Naive thymus-derived CD8-positive, alpha-beta T cell (primary cell): Measurements from ENCODE around the gene LOXHD1. TPM values are rescaled to one million over a fixed set of nuclear protein-coding genes. Genes with fewer than 3 reads are reported as not detected.

Experiments
- ATAC-seq, 2 donors: fragments of 150-1000 bp; cut with Tn5 transposase in 1 of 2; sonication (Bioruptor Pico), chemical (Tn5 transposase) in 1 of 2; 1 replicate in 1 of 2; 2 replicates in 1 of 2; pipeline ENCODE4 v1.10.0; 2021; ENCODE audit warnings: mild to moderate bottlenecking in 2 of 2, moderate library complexity in 2 of 2
- POLR2A ChIA-PET: fragments of 350-600 bp; sonication (Branson Sonifier 250); formaldehyde crosslinking; loops from one replicate; lab custom pipeline; 2021; ENCODE audit warnings: antibody characterized with exemption; lab: Charles Lee
- DNase-seq, 10 donors: peaks; one replicate each; pipeline versions ENCODE4 v3.0.0 to v3.0.0-alpha.2; 2020 to 2022
- H3K27ac Mint-ChIP-seq, 10 donors: one replicate each; pipeline ENCODE4 v1.8.0; 2020 to 2022; ENCODE audit warnings: mild to moderate bottlenecking in 10 of 10, mixed read lengths in 10 of 10, moderate library complexity in 4 of 10, inconsistent platforms in 1 of 10
- H3K27me3 Mint-ChIP-seq, 5 donors: one replicate each; pipeline ENCODE4 v1.8.0; 2021 to 2022; ENCODE audit warnings: mixed read lengths in 5 of 5
- H3K36me3 Mint-ChIP-seq, 3 donors: one replicate each; pipeline ENCODE4 v1.8.0; 2020 to 2022; ENCODE audit warnings: mixed read lengths in 3 of 3, mild to moderate bottlenecking in 2 of 3, inconsistent platforms in 1 of 3
- H3K4me1 Mint-ChIP-seq, 4 donors: one replicate each; pipeline ENCODE4 v1.8.0; 2021 to 2022; ENCODE audit warnings: mixed read lengths in 4 of 4
- H3K4me3 Mint-ChIP-seq, 10 donors: one replicate each; pipeline ENCODE4 v1.8.0; 2020 to 2022; ENCODE audit warnings: mild to moderate bottlenecking in 10 of 10, mixed read lengths in 10 of 10, moderate library complexity in 6 of 10, inconsistent platforms in 1 of 10
- H3K9me3 Mint-ChIP-seq, 9 donors: one replicate each; pipeline ENCODE4 v1.8.0; 2020 to 2022; ENCODE audit warnings: mixed read lengths in 9 of 9, mild to moderate bottlenecking in 3 of 9, inconsistent platforms in 1 of 9, moderate library complexity in 1 of 9
- polyA plus RNA-seq, 3 donors: library from polyadenylated mRNA; unstranded; fragments of 300-500 nt; fragmentation: Illumina TruSeq; gene quantifications; one replicate each; pipeline ENCODE4 v1.2.3, GENCODE V29; 2021
- total RNA-seq, 8 experiments: library from RNA in 2 of 8; stranded (reverse) in 2 of 8; gene quantifications; one replicate each; pipeline ENCODE4 v1.2.3 and lab custom pipeline; 2021 to 2026

Gene LOXHD1
- total and polyA plus RNA-seq, 5 experiments from 2014 or later = 0.08 to 0.39 TPM; not detected in 3

DNA sequence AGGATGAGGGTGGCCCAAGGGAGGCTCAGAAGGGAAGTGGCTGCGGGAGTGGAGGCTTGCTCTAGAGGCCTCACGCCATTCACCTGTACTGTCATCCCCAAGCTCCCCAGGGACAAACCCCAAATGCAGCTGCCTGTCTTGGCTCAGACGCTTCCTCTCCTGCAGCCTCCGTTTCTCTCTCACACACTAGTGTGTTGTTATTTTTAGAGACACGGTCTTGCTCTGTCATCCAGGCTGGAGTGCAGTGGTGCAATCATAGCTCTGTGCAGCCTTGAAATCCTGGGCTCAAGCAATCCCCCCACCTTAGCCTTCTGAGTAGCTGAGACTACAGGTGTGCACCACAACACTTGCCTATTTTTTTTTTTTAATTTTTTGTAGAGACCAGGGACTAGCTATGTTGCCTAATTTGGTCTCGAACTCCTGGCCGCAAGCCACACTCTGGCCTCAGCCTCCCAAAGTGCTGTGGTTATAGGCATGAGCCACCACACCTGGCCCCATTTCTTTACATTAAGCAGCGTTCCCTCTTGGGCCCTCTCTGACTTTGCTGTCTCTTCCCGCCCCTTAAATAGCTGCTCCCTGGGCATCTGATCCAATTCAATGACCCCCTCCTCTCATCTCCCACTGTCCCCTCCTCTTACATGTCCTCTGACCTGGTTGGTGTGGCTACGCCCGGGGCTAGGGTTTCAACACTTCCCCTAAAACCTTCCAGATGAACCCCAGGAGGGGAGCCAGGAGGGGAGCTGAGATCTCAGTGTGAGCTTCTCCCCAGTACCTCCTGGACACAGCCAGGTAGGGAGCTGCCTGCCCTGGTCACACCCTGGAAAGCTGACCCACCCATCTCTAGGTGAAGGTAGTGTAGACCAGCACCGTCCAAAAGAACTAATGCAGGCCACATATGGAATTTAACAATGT, 24.0 kb upstream of the LOXHD1 start:
- Mint-ChIP-seq H3K36me3 (no peaks in the 10 kb centered on the region), H3K27me3 (peaks cover 0 to 9% (median 0%) of the 10 kb centered on the region in 5 donors), H3K9me3 (no peaks in the 10 kb centered on the region), H3K4me1 (no peaks in the 10 kb centered on the region), H3K4me3 (no peak overlapping the region), H3K27ac (no peak overlapping the region)
- ATAC-seq (no peak), DNase-seq (no peak)
- POLR2A ChIA-PET = no interaction called here

DNA sequence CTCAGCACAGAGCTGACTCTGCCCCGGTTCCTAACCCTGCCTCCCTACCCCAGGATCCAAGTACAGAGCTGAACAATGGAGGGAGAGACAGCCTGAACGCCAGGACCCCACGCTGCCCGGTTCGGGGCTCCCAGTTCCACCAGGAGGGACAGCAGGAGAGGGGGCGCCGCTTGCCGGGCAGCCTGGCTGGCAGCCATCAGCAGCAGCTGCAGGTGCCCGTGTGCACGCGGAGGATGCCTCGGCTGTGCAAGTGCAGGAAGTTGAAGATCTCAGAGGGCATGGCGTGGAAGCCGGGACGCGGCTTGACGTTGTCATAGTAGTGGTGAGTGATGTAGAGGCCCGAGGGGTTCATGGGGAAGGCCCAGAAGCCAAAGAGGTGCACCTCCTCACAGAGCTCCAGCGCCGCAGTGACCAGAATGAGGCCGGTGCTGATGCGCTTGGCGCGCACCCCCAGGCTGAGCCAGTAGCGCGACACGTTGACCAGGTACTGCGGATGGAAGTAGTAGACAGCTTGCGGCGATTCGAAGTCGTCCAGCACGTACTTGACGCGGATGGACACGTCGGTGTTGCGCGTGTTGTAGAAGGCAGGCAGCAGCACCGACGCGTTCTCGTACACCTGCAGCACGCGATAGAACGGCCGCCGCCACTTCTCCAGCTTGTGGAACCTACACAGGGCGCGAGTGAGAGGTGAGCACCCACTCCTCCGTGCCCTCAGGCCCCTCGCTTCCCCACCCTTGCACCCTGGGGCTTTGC, 23.0 kb upstream of the LOXHD1 start:
- Mint-ChIP-seq H3K27me3 (peaks cover 0 to 12% (median 4%) of the 10 kb centered on the region in 5 donors), H3K9me3 (peaks cover 0 to 3% (median 0%) of the 10 kb centered on the region in 9 donors), H3K36me3 (no peaks in the 10 kb centered on the region), H3K4me3 (no peak overlapping the region), H3K27ac (no peak overlapping the region), H3K4me1 (no peaks in the 10 kb centered on the region)
- POLR2A ChIA-PET = no interaction called here
- DNase-seq (no peak), ATAC-seq (no peak)

DNA sequence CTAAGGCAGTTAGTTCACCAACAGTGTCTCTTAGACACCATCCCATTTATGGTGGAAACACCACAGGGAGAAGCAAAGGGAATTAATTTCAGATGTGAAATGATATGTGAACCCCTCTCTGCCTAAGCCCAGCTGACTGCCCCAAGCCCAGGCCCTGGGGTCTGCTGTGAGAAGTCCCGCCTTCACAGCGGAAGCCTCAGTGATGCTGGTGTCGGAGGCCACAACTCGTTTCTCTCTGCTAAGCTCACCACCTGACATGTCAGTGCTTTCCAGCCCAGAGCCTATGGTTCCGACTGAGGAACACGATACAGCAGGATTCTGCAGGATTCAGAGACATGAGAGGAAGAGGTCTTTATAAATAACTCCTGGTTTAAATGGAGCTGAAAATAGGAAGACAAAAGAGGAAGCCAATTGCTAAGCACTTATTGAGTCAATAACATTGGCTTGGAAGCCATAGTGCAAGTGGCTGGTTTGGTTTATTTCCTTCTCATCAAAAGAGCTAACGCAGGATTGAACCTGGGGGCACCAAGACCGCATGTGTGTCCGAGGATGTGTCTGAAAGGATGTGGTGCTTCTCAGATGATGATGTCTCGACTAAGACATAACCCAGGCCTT, 21.9 kb upstream of the LOXHD1 start:
- Mint-ChIP-seq H3K27ac (no peak overlapping the region), H3K27me3 (peaks cover 0 to 15% (median 4%) of the 10 kb centered on the region in 5 donors), H3K4me1 (peaks cover 0 to 3% (median 1%) of the 10 kb centered on the region in 4 donors), H3K9me3 (peaks cover 0 to 3% (median 0%) of the 10 kb centered on the region in 9 donors), H3K4me3 (no peak overlapping the region), H3K36me3 (peaks cover 0 to 3% (median 0%) of the 10 kb centered on the region in 3 donors)
- DNase-seq (no peak), ATAC-seq (no peak)
- POLR2A ChIA-PET = no interaction called here

DNA sequence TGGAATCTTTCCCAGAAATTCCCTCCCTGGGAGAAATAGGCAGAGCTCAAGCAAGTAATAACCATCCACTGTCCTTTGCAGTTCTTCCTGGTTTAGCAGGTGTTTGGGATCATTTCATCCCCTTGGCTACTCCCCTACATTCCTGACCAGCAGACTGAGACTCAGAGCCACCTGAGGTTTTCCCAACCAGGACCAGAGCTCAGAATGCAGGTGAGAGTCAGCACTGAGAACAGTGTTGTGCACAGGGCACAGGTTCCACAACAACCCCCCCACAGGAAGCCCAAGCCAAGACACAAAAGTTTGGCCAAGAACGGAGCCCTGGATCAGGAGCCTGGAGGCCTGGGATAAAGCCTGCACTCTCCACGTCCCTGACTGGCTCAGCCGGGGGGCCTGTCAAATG, 21.0 kb upstream of the LOXHD1 start:
- no peak overlapping the region for H3K4me3 Mint-ChIP-seq
- no peak for DNase-seq
- POLR2A ChIA-PET = no interaction called here
- no peak for ATAC-seq
- peaks cover 0 to 3% (median 0%) of the 10 kb centered on the region in 3 donors for H3K36me3 Mint-ChIP-seq
- H3K27ac Mint-ChIP-seq = no peak overlapping the region
- peaks cover 0 to 15% (median 4%) of the 10 kb centered on the region in 5 donors for H3K27me3 Mint-ChIP-seq
- H3K4me1 Mint-ChIP-seq = peaks cover 2 to 5% (median 3%) of the 10 kb centered on the region in 4 donors
- peaks cover 0 to 3% (median 0%) of the 10 kb centered on the region in 9 donors for H3K9me3 Mint-ChIP-seq

DNA sequence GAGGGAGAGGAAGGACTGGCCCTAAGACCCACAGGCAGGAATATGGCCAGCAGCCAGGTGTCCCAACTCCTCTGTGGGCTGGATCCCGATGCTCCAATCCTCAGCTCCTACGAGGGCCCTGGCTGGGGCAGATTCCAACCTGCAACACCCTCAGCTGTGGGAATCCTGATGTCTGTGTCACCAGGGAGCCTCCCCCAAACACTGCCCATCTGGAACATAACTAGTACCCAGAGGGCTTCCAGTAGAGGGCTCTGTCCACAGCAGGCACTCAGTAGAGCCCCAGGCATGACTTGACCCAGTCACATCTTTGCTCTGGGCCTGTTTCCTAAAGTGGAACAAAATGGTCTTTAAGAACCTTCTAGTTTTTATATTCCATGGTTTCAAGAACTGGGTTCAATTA, 20.6 kb upstream of the LOXHD1 start:
- Mint-ChIP-seq H3K27ac (no peak overlapping the region), H3K27me3 (peaks cover 0 to 15% (median 4%) of the 10 kb centered on the region in 5 donors), H3K9me3 (peaks cover 0 to 3% (median 0%) of the 10 kb centered on the region in 9 donors), H3K4me1 (peaks cover 5 to 10% (median 6%) of the 10 kb centered on the region in 4 donors), H3K4me3 (no peak overlapping the region), H3K36me3 (peaks cover 0 to 3% (median 0%) of the 10 kb centered on the region in 3 donors)
- ATAC-seq (no peak), DNase-seq (no peak)
- POLR2A ChIA-PET = no interaction called here

GRCh38 chr18:46676182-46676835, 19.3 kb upstream of the LOXHD1 start:
- DNase-seq (no peak), ATAC-seq (no peak)
- POLR2A ChIA-PET = no interaction called here
- Mint-ChIP-seq H3K27ac (peak overlapping the region in 1 of 10 donors; percentile 43), H3K27me3 (peaks cover 0 to 15% (median 4%) of the 10 kb centered on the region in 5 donors), H3K36me3 (peaks cover 0 to 3% (median 0%) of the 10 kb centered on the region in 3 donors), H3K4me1 (peaks cover 10 to 18% (median 16%) of the 10 kb centered on the region in 4 donors), H3K9me3 (peaks cover 0 to 3% (median 0%) of the 10 kb centered on the region in 9 donors), H3K4me3 (no peak overlapping the region)

GRCh38 chr18:46675112-46675511, 18.1 kb upstream of the LOXHD1 start:
- no peak overlapping the region for H3K4me3 Mint-ChIP-seq

GRCh38 chr18:46672062-46672970, 15.3 kb upstream of the LOXHD1 start:
- DNase-seq (peak in 5 of 10 donors; percentile 9 to 76 (median 21)), ATAC-seq (peak; percentile 89)
- peaks cover 0 to 3% (median 0%) of the 10 kb centered on the region in 9 donors for H3K9me3 Mint-ChIP-seq
- POLR2A ChIA-PET = interaction anchor here (0.7 kb wide), 2 partner anchors 17 to 771 kb away, joined by 3 read pairs; no protein-coding TSS in a partner anchor
- H3K4me1 Mint-ChIP-seq = peaks cover 11 to 19% (median 16%) of the 10 kb centered on the region in 4 donors
- peak overlapping the region in 9 of 10 donors; percentile 43 to 88 (median 81) for H3K27ac Mint-ChIP-seq
- H3K36me3 Mint-ChIP-seq = peaks cover 0 to 3% (median 0%) of the 10 kb centered on the region in 3 donors
- H3K27me3 Mint-ChIP-seq = peaks cover 0 to 8% (median 5%) of the 10 kb centered on the region in 5 donors
- peak overlapping the region in 4 of 10 donors; percentile 22 to 25 (median 22) for H3K4me3 Mint-ChIP-seq

More at GRCh38 chr18:46675112-46675511, 18.1 kb upstream of the LOXHD1 start:
- Mint-ChIP-seq H3K9me3 (peaks cover 0 to 3% (median 0%) of the 10 kb centered on the region in 9 donors), H3K27me3 (peaks cover 0 to 12% (median 4%) of the 10 kb centered on the region in 5 donors), H3K4me1 (peaks cover 11 to 19% (median 16%) of the 10 kb centered on the region in 4 donors), H3K27ac (peak overlapping the region in 1 of 10 donors; percentile 55), H3K36me3 (peaks cover 0 to 3% (median 0%) of the 10 kb centered on the region in 3 donors)
- no peak for ATAC-seq
- POLR2A ChIA-PET = no interaction called here
- DNase-seq = no peak

DNA sequence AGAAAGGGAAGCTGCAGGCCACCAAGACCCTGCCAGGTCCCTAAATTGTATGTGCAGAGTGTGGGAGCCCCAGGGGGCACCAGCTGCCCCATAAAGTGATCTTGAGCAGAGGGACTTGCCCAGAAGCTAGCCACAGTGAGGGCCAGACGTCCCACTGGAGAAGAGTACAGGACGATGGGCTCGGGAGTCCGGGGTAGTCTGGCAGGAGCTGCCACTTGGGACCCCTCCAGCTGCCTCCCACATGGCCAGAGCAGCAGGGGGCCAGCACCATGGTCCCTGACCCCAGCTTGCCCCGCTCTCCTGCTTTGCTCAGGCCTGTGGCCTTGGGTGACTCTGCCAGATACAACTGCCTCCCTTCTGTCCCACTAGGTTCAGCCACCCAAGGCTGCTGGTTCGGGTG, 11.7 kb upstream of the LOXHD1 start:
- no peak for ATAC-seq
- Mint-ChIP-seq H3K4me3 (no peak overlapping the region), H3K9me3 (no peaks in the 10 kb centered on the region), H3K4me1 (peaks cover 10 to 19% (median 14%) of the 10 kb centered on the region in 4 donors), H3K36me3 (no peaks in the 10 kb centered on the region), H3K27me3 (peaks cover 2 to 8% (median 4%) of the 10 kb centered on the region in 5 donors), H3K27ac (peak overlapping the region in 2 of 10 donors; percentile 10 to 61)
- no peak for DNase-seq
- POLR2A ChIA-PET = no interaction called here

- H3K36me3 Mint-ChIP-seq = no peaks in the 10 kb centered on the region
- DNase-seq (no peak), ATAC-seq (no peak)
- POLR2A ChIA-PET = no interaction called here
- H3K27ac Mint-ChIP-seq = peak overlapping the region in 2 of 10 donors; percentile 10 to 61
- no peak overlapping the region for H3K4me3 Mint-ChIP-seq
- H3K27me3 Mint-ChIP-seq = peaks cover 2 to 9% (median 4%) of the 10 kb centered on the region in 5 donors
- H3K9me3 Mint-ChIP-seq = no peaks in the 10 kb centered on the region
- H3K4me1 Mint-ChIP-seq = peaks cover 10 to 17% (median 13%) of the 10 kb centered on the region in 4 donors
These were observed 11.1 kb upstream of the LOXHD1 start for GRCh38 chr18:46668135-46668534.

DNA sequence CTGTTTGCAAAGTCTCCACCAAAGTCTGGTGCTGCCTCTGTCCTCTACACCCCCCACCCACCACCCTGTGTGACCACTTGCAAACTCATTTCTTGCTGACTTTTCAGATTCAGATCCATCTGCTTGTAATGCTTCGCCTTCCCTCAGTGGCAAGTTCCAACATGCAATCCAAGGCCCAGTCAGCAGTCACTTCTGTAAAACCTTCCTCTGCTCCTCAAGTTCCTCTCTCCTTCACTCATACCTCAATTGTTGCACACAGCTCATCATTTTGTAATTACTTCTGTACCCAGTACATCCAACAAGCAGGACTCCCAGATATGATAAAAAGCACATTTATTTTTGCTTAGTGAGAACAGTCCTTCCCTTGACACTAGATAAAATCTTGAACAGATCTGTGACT, 6.5 kb upstream of the LOXHD1 start:
- H3K27ac Mint-ChIP-seq = peak overlapping the region in 1 of 10 donors; percentile 19
- POLR2A ChIA-PET = no interaction called here
- H3K36me3 Mint-ChIP-seq = no peaks in the 10 kb centered on the region
- H3K9me3 Mint-ChIP-seq = no peaks in the 10 kb centered on the region
- ATAC-seq (no peak), DNase-seq (no peak)
- H3K4me3 Mint-ChIP-seq = no peak overlapping the region
- H3K4me1 Mint-ChIP-seq = peaks cover 0 to 2% (median 0%) of the 10 kb centered on the region in 4 donors
- peaks cover 2 to 9% (median 4%) of the 10 kb centered on the region in 5 donors for H3K27me3 Mint-ChIP-seq
